Measurements from ENCODE around the gene SPG21.

DNA sequence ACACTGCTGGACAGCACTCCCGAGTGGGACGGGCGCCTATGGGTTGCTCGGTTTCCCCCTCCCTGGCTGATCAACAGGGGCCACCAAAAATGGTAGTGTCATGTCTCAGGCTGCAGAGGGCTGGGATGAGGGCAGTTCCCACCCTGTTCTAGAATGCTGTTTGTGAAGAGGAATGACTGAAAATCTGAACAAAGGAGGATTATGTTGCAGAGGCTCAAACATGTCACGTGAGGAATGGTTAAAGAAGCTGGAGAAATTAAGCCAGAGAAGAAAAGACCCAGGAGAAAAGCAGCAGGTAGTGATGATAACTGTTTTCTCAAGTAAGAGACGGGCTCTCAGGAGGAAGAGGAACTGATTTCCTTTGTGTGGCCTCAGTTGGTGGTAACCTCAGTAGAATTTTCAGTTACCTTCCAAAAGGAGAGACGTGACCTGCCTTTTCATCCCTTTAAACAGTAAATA is 10.4 kb downstream of the SPG21 start:
- TF ChIP-seq, protein P1, sequence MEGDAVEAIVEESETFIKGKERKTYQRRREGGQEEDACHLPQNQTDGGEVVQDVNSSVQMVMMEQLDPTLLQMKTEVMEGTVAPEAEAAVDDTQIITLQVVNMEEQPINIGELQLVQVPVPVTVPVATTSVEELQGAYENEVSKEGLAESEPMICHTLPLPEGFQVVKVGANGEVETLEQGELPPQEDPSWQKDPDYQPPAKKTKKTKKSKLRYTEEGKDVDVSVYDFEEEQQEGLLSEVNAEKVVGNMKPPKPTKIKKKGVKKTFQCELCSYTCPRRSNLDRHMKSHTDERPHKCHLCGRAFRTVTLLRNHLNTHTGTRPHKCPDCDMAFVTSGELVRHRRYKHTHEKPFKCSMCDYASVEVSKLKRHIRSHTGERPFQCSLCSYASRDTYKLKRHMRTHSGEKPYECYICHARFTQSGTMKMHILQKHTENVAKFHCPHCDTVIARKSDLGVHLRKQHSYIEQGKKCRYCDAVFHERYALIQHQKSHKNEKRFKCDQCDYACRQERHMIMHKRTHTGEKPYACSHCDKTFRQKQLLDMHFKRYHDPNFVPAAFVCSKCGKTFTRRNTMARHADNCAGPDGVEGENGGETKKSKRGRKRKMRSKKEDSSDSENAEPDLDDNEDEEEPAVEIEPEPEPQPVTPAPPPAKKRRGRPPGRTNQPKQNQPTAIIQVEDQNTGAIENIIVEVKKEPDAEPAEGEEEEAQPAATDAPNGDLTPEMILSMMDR (IDR thresholded peaks at IDR 0.05): no peak
- TF ChIP-seq POLR2A (IDR thresholded peaks at IDR 0.05): no peak
